NCI-H510A treated with DMSO at 0.1 percent for 48 hours (cell line): ENCODE data around the gene HYKK.
"Not testable (repeated sequence)": the region's sequence is repeated elsewhere in the genome, so short reads cannot be mapped to it uniquely, and the experiment has no call there.

ENCODE experiments used
- DNase-seq: peaks from one replicate; lab custom pipeline; 2025; lab: John Stamatoyannopoulos, UW

HYKK gene

GRCh38 chr15:78540141-78540870 is 32.9 kb downstream of the HYKK start, which contains the start of gene PSMA4:
TSS of gene PSMA4 (plus strand) at chr15:78540444. CDS start at chr15:78541928, 1,484 bp downstream.
- peak; percentile 75 for DNase-seq

GRCh38 chr15:78540871-78541743 is 33.7 kb downstream of the HYKK start:
- DNase-seq = no peak

- no peak for DNase-seq
Observed at GRCh38 chr15:78541744-78542034, 34.3 kb downstream of the HYKK start.

GRCh38 chr15:78542647-78543046 is 35.3 kb downstream of the HYKK start:
- DNase-seq = no peak

- DNase-seq = no peak
Observed at GRCh38 chr15:78550194-78550593, 42.8 kb downstream of the HYKK start.

GRCh38 chr15:78550815-78551214 is 43.4 kb downstream of the HYKK start:
- no peak for DNase-seq

- DNase-seq = no peak
Observed at GRCh38 chr15:78551902-78552301, 44.5 kb downstream of the HYKK start.

GRCh38 chr15:78552597-78552996 is 45.2 kb downstream of the HYKK start:
- DNase-seq = no peak

- DNase-seq = not testable (repeated sequence)
Observed at GRCh38 chr15:78560201-78560600, 52.8 kb downstream of the HYKK start.

GRCh38 chr15:78561490-78561889 is 54.1 kb downstream of the HYKK start:
- no peak for DNase-seq

GRCh38 chr15:78563092-78563491 is 55.7 kb downstream of the HYKK start:
- no peak for DNase-seq

- DNase-seq = no peak
Observed at GRCh38 chr15:78564743-78565096, 57.3 kb downstream of the HYKK start.

GRCh38 chr15:78565097-78565950 is 57.9 kb downstream of the HYKK start, which contains the start of gene CHRNA5:
TSS of gene CHRNA5 (plus strand) at chr15:78565520. CDS start at chr15:78565720, 200 bp downstream.
- peak; percentile 88 for DNase-seq

GRCh38 chr15:78565951-78566774 is 58.8 kb downstream of the HYKK start:
- peak; percentile 53 for DNase-seq

- peak; percentile 5 for DNase-seq
Observed at GRCh38 chr15:78567531-78567930, 60.2 kb downstream of the HYKK start.

- no peak for DNase-seq
Observed at GRCh38 chr15:78570710-78571109, 63.3 kb downstream of the HYKK start.

- DNase-seq = no peak
Observed at GRCh38 chr15:78571382-78571781, 64.0 kb downstream of the HYKK start.

- no peak for DNase-seq
Observed at GRCh38 chr15:78573416-78573815, 66.0 kb downstream of the HYKK start.

GRCh38 chr15:78574944-78575343 is 67.6 kb downstream of the HYKK start:
- no peak for DNase-seq
